ENCODE results near the gene KCNQ2.

- TF ChIP-seq CTCF (IDR thresholded peaks at IDR 0.05; ENCODE audit: low read depth, low read length) (no peak), EZH2phosphoT487 (IDR thresholded peaks at IDR 0.05; ENCODE audit: low read depth) (no peak)
Observed at GRCh38 chr20:63402181-63402859, 70.1 kb downstream of the KCNQ2 start.

All from OCI-LY3 (cell line).